Measurements from ENCODE around the gene GTF2A1L. TPM values are rescaled to one million over a fixed set of nuclear protein-coding genes. Genes with fewer than 3 reads are reported as not detected.

GTF2A1L gene
- total RNA-seq, 1 experiment from 2014 or later = not detected

DNA sequence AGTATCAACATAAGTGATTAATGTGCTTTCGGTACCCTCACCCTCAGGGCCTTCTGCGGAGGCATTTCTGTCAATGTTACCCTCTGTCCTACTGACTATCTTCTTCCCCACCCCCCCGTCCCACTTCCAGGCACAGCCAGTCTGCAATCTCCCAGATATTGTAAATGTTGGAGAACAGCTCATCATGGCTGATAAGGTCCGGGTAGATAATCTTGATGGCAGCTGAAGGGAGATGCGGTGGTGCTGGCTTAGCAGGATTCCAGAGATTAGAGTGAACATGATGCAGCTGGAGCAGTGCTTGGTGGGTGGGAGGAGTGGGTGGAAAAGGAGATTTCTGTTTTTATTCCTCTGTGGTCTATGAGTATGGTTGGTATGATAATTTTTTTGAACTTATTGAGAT, 15.5 kb downstream of the GTF2A1L start:
- H3K79me2 ChIP-seq (ENCODE audit: low read depth) = no peaks in the 10 kb centered on the region
- no peaks in the 10 kb centered on the region for H3K36me3 ChIP-seq (ENCODE audit: low read depth)
- ChIA-PET POLR2A (ENCODE audit: unreplicated experiment) (no interaction called here), CTCF (no interaction called here)
- H3K4me2 ChIP-seq = no peak overlapping the region
- H4K20me1 ChIP-seq (ENCODE audit: insufficient read depth) = no peaks in the 10 kb centered on the region
- H3K27ac ChIP-seq = no peak overlapping the region
- no peaks in the 10 kb centered on the region; the same call in 1 of the 2 replicates for H3K27me3 ChIP-seq (ENCODE audit: insufficient read depth, low read depth)
- no peaks in the 10 kb centered on the region for H3K4me1 ChIP-seq (replicated peaks; ENCODE audit: insufficient read depth)
- DNase-seq = no peak
- H2AFZ ChIP-seq = no peak overlapping the region
- no peaks in the 10 kb centered on the region for H3F3A ChIP-seq (ENCODE audit: insufficient read depth, low read depth)
- no peaks in the 10 kb centered on the region for H3K9me3 ChIP-seq (ENCODE audit: insufficient read depth, low read depth)
- no TSS peak for BruUV-seq (replicated peaks)
- intact Hi-C loops (cut with micrococcal nuclease; ENCODE audit: unreplicated experiment) = no loop called here
- H3K4me3 ChIP-seq = no peak overlapping the region
- TF ChIP-seq EZH2 (IDR thresholded peaks at IDR 0.05; ENCODE audit: low read depth) = no peak
- TF ChIP-seq, protein P1, sequence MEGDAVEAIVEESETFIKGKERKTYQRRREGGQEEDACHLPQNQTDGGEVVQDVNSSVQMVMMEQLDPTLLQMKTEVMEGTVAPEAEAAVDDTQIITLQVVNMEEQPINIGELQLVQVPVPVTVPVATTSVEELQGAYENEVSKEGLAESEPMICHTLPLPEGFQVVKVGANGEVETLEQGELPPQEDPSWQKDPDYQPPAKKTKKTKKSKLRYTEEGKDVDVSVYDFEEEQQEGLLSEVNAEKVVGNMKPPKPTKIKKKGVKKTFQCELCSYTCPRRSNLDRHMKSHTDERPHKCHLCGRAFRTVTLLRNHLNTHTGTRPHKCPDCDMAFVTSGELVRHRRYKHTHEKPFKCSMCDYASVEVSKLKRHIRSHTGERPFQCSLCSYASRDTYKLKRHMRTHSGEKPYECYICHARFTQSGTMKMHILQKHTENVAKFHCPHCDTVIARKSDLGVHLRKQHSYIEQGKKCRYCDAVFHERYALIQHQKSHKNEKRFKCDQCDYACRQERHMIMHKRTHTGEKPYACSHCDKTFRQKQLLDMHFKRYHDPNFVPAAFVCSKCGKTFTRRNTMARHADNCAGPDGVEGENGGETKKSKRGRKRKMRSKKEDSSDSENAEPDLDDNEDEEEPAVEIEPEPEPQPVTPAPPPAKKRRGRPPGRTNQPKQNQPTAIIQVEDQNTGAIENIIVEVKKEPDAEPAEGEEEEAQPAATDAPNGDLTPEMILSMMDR (conservative IDR thresholded peaks at IDR 0.05) = no peak
- H3K9me2 ChIP-seq (ENCODE audit: insufficient read depth) = no peaks in the 10 kb centered on the region

DNA sequence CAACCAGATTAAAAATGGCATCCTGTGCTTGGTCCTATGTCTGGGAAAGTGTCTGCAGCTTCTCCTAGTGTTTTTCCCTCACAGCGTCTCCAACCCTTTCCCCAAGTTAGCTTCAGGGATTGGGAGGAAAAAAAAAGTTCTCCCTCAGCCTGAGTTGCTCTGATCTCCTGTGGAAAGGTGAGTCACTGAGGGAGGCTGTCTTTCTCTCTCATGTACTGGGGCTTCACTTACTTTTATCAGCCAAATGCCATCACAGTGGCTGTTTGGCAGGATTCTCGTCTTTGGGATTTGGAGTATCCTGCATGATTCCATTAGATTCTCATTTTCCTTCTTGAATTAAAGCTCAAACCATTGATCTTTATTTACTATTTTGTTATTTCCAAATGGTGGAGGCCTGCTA, 18.1 kb downstream of the GTF2A1L start:
- Histone ChIP-seq H3F3A (ENCODE audit: insufficient read depth, low read depth) (no peaks in the 10 kb centered on the region), H3K9me2 (ENCODE audit: insufficient read depth) (no peaks in the 10 kb centered on the region), H4K20me1 (ENCODE audit: insufficient read depth) (no peaks in the 10 kb centered on the region), H3K36me3 (ENCODE audit: low read depth) (no peaks in the 10 kb centered on the region), H3K27ac (no peak overlapping the region), H3K4me1 (replicated peaks; ENCODE audit: insufficient read depth) (no peaks in the 10 kb centered on the region), H3K27me3 (ENCODE audit: insufficient read depth, low read depth) (peaks cover 5% of the 10 kb centered on the region; the same call in 1 of the 2 replicates), H3K4me2 (no peak overlapping the region), H3K9me3 (ENCODE audit: insufficient read depth, low read depth) (no peaks in the 10 kb centered on the region), H3K79me2 (ENCODE audit: low read depth) (no peaks in the 10 kb centered on the region), H3K4me3 (no peak overlapping the region), H2AFZ (no peak overlapping the region)
- ChIA-PET POLR2A (ENCODE audit: unreplicated experiment) (no interaction called here), CTCF (interaction anchor here (0.6 kb wide), 1 partner anchor 206 kb away, joined by 3 read pairs; no protein-coding TSS in a partner anchor)
- no TSS peak for BruUV-seq (replicated peaks)
- no peak for DNase-seq
- no peak for TF ChIP-seq EZH2 (IDR thresholded peaks at IDR 0.05; ENCODE audit: low read depth)
- TF ChIP-seq, protein P1 (conservative IDR thresholded peaks at IDR 0.05) = no peak
- intact Hi-C loops (cut with micrococcal nuclease; ENCODE audit: unreplicated experiment) = no loop called here

DNA sequence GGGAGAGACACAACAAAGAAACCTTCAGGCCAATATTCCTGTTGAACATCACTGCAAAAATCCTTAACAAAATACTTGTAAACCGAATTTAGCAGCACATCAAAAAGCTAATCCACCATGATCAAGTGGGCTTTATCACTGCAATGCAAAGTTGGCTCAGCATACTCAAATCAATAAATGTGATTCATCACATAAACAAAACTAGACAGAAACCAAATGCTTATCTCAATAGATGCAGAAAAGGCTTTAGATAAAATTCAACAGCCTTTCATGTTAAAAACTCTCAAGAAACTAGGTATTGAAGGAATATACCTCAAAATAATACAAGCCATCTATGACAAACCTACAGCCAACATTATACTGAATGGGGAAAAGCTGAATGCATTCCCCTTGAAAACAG, 20.6 kb downstream of the GTF2A1L start:
- Histone ChIP-seq H3K4me2 (no peak overlapping the region), H3K27me3 (ENCODE audit: insufficient read depth, low read depth) (peaks cover 5% of the 10 kb centered on the region; the same call in 1 of the 2 replicates), H3F3A (ENCODE audit: insufficient read depth, low read depth) (no peaks in the 10 kb centered on the region), H3K4me1 (replicated peaks; ENCODE audit: insufficient read depth) (no peaks in the 10 kb centered on the region), H3K9me3 (ENCODE audit: insufficient read depth, low read depth) (no peaks in the 10 kb centered on the region), H3K79me2 (ENCODE audit: low read depth) (no peaks in the 10 kb centered on the region), H4K20me1 (ENCODE audit: insufficient read depth) (no peaks in the 10 kb centered on the region), H3K4me3 (no peak overlapping the region), H3K36me3 (ENCODE audit: low read depth) (no peaks in the 10 kb centered on the region), H3K27ac (no peak overlapping the region), H2AFZ (no peak overlapping the region), H3K9me2 (ENCODE audit: insufficient read depth) (0 out of 2 replicates have a peak, but pooled peaks cover 3% of the 10 kb centered on the region)
- ChIA-PET POLR2A (ENCODE audit: unreplicated experiment) (no interaction called here), CTCF (interaction anchor here (0.6 kb wide), 1 partner anchor 15 kb away, joined by 4 read pairs; no protein-coding TSS in a partner anchor)
- TF ChIP-seq EZH2 (IDR thresholded peaks at IDR 0.05; ENCODE audit: low read depth) = no peak
- TF ChIP-seq, protein P1 (conservative IDR thresholded peaks at IDR 0.05) = no peak
- no peak for DNase-seq
- intact Hi-C loops (cut with micrococcal nuclease; ENCODE audit: unreplicated experiment) = no loop called here
- BruUV-seq (replicated peaks) = no TSS peak
